ENCODE measurements around the gene AHI1. TPM values are rescaled to one million over a fixed set of nuclear protein-coding genes. Genes with fewer than 3 reads are reported as not detected.

AHI1 gene
- total and polyA plus RNA-seq, 4 donors = 5.2 to 51.7 (median 23.8) TPM

- TF ChIP-seq, protein P1, sequence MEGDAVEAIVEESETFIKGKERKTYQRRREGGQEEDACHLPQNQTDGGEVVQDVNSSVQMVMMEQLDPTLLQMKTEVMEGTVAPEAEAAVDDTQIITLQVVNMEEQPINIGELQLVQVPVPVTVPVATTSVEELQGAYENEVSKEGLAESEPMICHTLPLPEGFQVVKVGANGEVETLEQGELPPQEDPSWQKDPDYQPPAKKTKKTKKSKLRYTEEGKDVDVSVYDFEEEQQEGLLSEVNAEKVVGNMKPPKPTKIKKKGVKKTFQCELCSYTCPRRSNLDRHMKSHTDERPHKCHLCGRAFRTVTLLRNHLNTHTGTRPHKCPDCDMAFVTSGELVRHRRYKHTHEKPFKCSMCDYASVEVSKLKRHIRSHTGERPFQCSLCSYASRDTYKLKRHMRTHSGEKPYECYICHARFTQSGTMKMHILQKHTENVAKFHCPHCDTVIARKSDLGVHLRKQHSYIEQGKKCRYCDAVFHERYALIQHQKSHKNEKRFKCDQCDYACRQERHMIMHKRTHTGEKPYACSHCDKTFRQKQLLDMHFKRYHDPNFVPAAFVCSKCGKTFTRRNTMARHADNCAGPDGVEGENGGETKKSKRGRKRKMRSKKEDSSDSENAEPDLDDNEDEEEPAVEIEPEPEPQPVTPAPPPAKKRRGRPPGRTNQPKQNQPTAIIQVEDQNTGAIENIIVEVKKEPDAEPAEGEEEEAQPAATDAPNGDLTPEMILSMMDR (IDR thresholded peaks at IDR 0.05; ENCODE audit: control extremely low read depth, extremely low read depth) = no peak
- Histone ChIP-seq H3K9me3 (ENCODE audit: control insufficient read depth in 4 of 4, insufficient read depth in 3 of 4, low read length in 3 of 4) (no peaks in the 10 kb centered on the region), H3K27me3 (ENCODE audit: control insufficient read depth in 3 of 3, insufficient read depth in 3 of 3, low read length in 2 of 3) (no peaks in the 10 kb centered on the region), H3K9ac (ENCODE audit: insufficient read depth in 1 of 2, low read length in 2 of 2) (no peak overlapping the region), H3K36me3 (ENCODE audit: control insufficient read depth in 4 of 4, insufficient read depth in 4 of 4, low read length in 4 of 4) (no peaks in the 10 kb centered on the region), H3K4me3 (no peak overlapping the region), H3K4me1 (ENCODE audit: control insufficient read depth in 5 of 5, insufficient read depth in 5 of 5, low read length in 5 of 5) (peaks cover 0 to 6% (median 0%) of the 10 kb centered on the region in 5 donors), H3K27ac (ENCODE audit: low read depth in 1 of 2, low read length in 1 of 2) (no peak overlapping the region)
- ATAC-seq (ENCODE audit: insufficient read depth, low FRiP score) (no peak), DNase-seq (no peak)
- WGBS, 2 donors = 86 to 92% methylated on average over 8 of the region's 8 CpGs
Measured at GRCh38 chr6:135266675-135267074, 230.9 kb downstream of the AHI1 start.

- no peaks in the 10 kb centered on the region for H3K36me3 ChIP-seq (ENCODE audit: control insufficient read depth in 4 of 4, insufficient read depth in 4 of 4, low read length in 4 of 4)
- no peak overlapping the region for H3K4me3 ChIP-seq
- no peaks in the 10 kb centered on the region for H3K27me3 ChIP-seq (ENCODE audit: control insufficient read depth in 3 of 3, insufficient read depth in 3 of 3, low read length in 2 of 3)
- ATAC-seq (ENCODE audit: insufficient read depth, low FRiP score) (no peak), DNase-seq (no peak)
- no peak overlapping the region for H3K27ac ChIP-seq (ENCODE audit: low read depth in 1 of 2, low read length in 1 of 2)
- TF ChIP-seq, protein P1 (IDR thresholded peaks at IDR 0.05; ENCODE audit: control extremely low read depth, extremely low read depth) = no peak
- H3K4me1 ChIP-seq (ENCODE audit: control insufficient read depth in 5 of 5, insufficient read depth in 5 of 5, low read length in 5 of 5) = peaks cover 0 to 1% (median 0%) of the 10 kb centered on the region in 5 donors
- peaks cover 0 to under 1% (median 0%) of the 10 kb centered on the region in 4 donors for H3K9me3 ChIP-seq (ENCODE audit: control insufficient read depth in 4 of 4, insufficient read depth in 3 of 4, low read length in 3 of 4)
- 92 to 96% methylated on average over 3 of the region's 3 CpGs for WGBS, 2 donors
- H3K9ac ChIP-seq (ENCODE audit: insufficient read depth in 1 of 2, low read length in 2 of 2) = no peak overlapping the region
Measured at GRCh38 chr6:135265278-135265677, 232.3 kb downstream of the AHI1 start.

DNA sequence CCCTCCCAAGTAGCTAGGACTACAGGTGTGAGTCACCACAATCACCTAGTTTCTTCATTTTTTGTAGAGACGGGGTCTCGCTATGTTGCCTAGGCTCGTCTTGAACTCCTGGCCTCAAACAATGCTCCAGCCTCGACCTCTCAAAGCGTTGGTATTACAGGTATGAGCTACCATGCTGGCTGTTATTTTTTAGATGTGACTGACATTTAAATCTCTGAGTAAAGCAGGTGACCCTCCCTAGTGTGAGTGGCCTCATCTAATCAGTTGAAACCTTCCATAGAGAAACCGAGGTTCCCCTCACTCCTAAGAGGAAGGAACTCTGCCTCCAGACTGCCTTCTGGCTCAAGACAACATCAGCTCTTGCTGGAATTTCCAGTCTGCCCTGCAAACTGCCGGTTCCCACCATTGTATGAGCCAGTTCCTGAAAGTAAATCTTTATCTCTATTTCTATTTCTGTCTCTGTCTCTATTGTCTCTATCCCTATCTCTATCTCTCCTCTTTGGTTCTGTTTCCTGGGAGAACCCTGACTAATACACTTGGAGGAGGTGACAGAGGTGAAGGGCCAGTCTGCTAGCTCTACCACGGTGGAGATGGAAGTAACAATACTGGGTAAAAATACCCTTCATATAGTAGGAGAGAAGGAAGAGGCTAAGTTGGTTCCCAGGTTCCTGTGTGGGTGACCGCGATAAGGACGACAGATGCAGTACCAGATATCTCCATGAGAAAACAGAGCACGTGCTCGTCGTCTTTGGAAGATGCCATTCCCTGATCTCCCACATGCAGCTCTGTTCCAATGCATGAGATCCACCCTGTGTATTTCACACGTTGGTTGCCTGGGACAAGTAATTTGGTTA, 235.4 kb downstream of the AHI1 start:
- TF ChIP-seq, protein P1 (IDR thresholded peaks at IDR 0.05; ENCODE audit: control extremely low read depth, extremely low read depth) = no peak
- Histone ChIP-seq H3K36me3 (ENCODE audit: control insufficient read depth in 4 of 4, insufficient read depth in 4 of 4, low read length in 4 of 4) (no peaks in the 10 kb centered on the region), H3K27me3 (ENCODE audit: control insufficient read depth in 3 of 3, insufficient read depth in 3 of 3, low read length in 2 of 3) (no peaks in the 10 kb centered on the region), H3K27ac (ENCODE audit: low read depth in 1 of 2, low read length in 1 of 2) (no peak overlapping the region), H3K9ac (ENCODE audit: insufficient read depth in 1 of 2, low read length in 2 of 2) (no peak overlapping the region), H3K4me3 (no peak overlapping the region), H3K4me1 (ENCODE audit: control insufficient read depth in 5 of 5, insufficient read depth in 5 of 5, low read length in 5 of 5) (peaks cover 0 to 3% (median 0%) of the 10 kb centered on the region in 5 donors), H3K9me3 (ENCODE audit: control insufficient read depth in 4 of 4, insufficient read depth in 3 of 4, low read length in 3 of 4) (peaks cover 0 to 2% (median 0%) of the 10 kb centered on the region in 4 donors)
- ATAC-seq (ENCODE audit: insufficient read depth, low FRiP score) (no peak), DNase-seq (no peak)
- 67 to 72% methylated on average over 15 of the region's 15 CpGs for WGBS, 2 donors
